HG02759 (cell line): ENCODE data around the gene LUZP4.
"Not testable (repeated sequence)": the region's sequence is repeated elsewhere in the genome, so short reads cannot be mapped to it uniquely, and the experiment has no call there.

Experiments used
- ATAC-seq: cut with Tn5 transposase; IDR thresholded peaks from one replicate; pipeline ENCODE4 v1.9.1; 2021; ENCODE audit warnings: mild to moderate bottlenecking, moderate library complexity; ENCODE audit not compliant: unreplicated experiment

Gene LUZP4, protein sequence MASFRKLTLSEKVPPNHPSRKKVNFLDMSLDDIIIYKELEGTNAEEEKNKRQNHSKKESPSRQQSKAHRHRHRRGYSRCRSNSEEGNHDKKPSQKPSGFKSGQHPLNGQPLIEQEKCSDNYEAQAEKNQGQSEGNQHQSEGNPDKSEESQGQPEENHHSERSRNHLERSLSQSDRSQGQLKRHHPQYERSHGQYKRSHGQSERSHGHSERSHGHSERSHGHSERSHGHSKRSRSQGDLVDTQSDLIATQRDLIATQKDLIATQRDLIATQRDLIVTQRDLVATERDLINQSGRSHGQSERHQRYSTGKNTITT

GRCh38 chrX:115289465-115289864, at the start of gene LUZP4:
TSS of gene LUZP4 (plus strand) at chrX:115289715. CDS start at chrX:115289760, 45 bp downstream.
- no peak for ATAC-seq

- ATAC-seq: no peak
These were observed 37.9 kb upstream of the LUZP4 start for GRCh38 chrX:115251458-115252233.

DNA sequence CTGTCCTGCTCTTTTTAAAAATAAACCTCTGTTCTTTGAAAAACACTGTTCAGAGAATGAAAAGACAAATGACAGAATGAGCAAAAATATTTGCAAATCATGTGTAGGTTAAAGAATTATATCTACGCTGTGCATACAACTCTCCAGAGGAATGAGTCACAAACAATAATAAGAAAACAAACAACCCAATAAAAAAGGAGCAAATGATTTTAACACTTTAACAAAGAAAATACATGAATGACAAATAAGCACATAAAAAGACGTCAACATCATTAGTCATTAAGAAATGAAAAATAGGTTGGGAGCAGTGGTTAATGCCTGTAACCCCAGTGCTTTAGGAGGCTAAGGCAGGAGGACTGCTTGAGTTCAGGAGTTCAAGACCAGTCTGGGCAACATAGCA, 34.5 kb upstream of the LUZP4 start:
- no peak for ATAC-seq

DNA sequence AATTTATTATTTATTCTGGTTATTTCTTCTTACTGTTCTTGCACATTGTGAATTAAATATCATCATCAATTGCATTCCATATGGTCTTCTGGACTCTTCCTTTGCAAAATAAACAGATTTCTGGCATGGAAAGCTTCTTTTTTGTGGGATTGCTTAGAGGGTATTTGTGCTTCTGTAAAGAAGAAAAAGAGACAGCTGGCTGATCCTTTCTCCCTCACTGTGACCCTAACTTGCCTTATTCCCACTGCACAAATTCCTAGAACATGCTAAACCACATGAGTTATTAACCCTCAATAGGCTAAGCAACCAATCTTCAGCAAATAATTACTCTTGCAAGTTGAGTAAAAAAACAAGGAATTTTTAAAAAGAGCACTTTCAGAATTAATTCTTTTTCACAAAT, 31.8 kb upstream of the LUZP4 start:
- no peak for ATAC-seq

GRCh38 chrX:115259238-115259875, 30.2 kb upstream of the LUZP4 start:
- ATAC-seq: no peak

DNA sequence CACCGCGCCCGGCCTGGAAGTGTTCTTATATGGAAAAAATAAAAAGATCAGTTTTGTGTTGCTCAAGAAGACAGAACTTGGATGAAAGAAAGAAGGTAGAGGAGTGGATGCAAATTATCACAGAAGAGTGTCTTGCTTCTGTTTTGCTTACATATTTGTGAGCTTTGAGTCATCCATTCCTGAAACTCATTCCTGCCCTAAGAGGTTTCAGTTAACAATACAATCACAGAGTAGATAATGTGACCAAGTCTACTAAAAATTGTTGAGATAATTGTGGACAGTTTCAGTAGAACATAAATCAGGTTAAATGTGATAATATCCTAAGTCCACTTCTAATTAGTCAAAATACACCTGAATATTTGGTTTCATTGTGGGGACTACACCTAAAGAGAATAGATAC, 29.2 kb upstream of the LUZP4 start:
- no peak for ATAC-seq

- ATAC-seq: no peak
These were observed 28.4 kb upstream of the LUZP4 start for GRCh38 chrX:115261148-115261547.

GRCh38 chrX:115264009-115264408, 25.5 kb upstream of the LUZP4 start:
- ATAC-seq: no peak

- no peak for ATAC-seq
These were observed 23.2 kb upstream of the LUZP4 start for GRCh38 chrX:115266300-115266699.

GRCh38 chrX:115268421-115268820, 21.1 kb upstream of the LUZP4 start:
- ATAC-seq: no peak

GRCh38 chrX:115269051-115269683, 20.3 kb upstream of the LUZP4 start:
- ATAC-seq: no peak

DNA sequence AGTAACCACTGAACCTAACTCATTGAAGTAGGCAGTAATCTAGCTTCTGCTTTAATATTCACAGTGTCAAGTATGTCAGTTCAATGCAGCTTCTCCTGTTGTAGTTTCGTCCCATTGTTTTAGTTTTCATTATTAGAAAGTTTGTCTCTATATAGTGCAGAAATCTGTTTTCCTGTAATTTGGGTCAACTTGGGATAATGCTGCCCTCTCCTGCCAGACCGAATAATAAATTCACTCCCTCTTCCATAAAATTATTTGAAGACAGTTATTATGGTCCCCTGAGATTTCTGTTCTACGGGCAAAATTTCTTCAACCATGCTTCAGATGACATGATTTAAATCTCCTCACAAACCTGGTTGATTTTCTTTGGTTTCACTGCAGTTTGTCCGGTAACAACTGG, 4.6 kb upstream of the LUZP4 start:
- ATAC-seq: no peak

GRCh38 chrX:115297189-115297588, 7.7 kb downstream of the LUZP4 start:
- ATAC-seq: no peak

GRCh38 chrX:115311139-115311538, 21.6 kb downstream of the LUZP4 start:
- no peak for ATAC-seq

DNA sequence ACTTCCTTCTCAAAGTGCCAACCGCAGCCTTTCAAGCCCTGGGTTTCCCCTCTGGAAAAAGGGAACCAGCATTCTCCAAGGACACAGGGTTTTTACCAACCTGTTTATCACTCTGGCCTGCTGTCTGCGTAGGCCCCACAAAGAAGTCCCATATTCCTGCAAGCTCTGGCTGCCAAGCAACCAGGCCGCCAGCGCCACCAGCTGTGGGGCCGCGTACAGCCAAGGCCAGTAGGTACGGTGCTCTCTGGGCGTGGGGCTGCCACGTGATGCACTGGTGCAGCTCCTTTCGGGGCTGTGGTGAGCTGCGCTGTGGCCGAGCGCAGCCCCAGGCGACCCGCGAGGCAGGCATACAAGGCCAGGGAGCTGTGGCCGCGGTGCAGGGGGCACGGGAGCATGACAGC, 22.1 kb downstream of the LUZP4 start:
- no peak for ATAC-seq

- ATAC-seq: no peak
These were observed 28.6 kb downstream of the LUZP4 start for GRCh38 chrX:115318139-115318538.

DNA sequence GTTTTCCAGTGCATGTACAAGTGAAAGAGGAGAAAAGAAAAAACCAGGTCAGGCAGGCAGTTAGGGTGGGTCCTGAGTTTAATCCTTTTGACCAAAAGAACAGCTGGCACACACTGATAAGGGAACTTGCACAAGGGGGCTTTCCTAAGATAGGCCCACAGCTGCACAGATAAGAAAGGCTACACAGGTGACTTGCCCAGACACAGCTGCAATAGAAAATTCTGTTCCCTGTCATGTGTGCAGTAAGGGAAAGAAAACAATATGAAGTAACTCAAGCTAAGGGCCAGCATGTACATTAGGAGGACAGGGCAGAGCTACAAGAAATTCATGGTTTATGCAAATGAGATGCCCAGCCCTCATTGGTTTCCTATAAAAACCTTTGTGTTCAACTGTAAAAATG, 32.9 kb downstream of the LUZP4 start:
- ATAC-seq: no peak

GRCh38 chrX:115324194-115324593, 34.7 kb downstream of the LUZP4 start:
- ATAC-seq: no peak

DNA sequence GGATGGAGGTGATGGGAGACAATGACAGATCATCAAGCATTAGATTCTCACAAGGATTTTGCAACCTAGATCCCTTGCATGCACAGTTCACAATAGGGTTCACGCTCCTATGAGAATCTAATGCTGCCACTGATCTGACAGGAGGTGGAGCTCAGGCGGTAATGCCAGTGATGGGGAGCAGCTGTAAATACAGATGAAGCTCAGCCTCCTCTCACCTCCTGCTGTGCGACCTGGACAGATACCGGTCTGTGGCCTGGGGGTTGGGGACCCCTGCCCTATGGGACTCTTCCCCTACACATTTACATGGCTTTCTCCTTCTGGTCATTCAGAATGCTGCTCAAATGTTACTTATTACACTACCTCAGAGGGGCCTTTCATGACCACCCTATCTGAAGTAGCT, 39.8 kb downstream of the LUZP4 start:
- ATAC-seq: not testable (repeated sequence)

- peak; percentile 49 for ATAC-seq
These were observed 41.1 kb downstream of the LUZP4 start for GRCh38 chrX:115330498-115331168.

DNA sequence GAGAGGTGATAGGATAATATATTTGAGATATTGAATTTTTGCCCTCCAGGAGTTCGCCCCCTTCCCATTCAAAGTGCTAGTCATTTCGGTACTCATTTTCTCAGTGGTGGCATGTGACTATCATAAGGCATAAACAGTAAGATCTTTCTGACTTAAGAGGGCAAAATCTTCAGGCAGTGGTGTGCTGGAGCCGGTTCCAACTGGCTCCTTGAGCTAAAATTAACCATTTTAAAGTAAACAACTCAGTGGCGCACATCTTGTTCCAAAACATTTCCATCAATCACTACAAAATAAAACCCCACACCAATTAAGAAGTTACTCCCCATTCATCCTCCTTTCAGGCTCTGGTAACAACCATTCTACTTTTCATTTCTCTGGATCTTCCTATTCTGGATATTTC, 43.3 kb downstream of the LUZP4 start:
- ATAC-seq: no peak
